Mesothelial cell of epicardium (in vitro differentiated cells): Measurements from ENCODE around the gene C3orf20. TPM values are rescaled to one million over a fixed set of nuclear protein-coding genes. Genes with fewer than 3 reads are reported as not detected.

Experiments used
- DNase-seq, 2 experiments: peaks; one replicate each; pipeline ENCODE4 v3.0.0; 2021; ENCODE audit warnings: low spot score in 2 of 2; ENCODE audit not compliant: unreplicated experiment in 2 of 2
- H3K27ac Mint-ChIP-seq: 2 replicates; pipeline ENCODE4 v1.8.0; 2021; ENCODE audit warnings: mixed read lengths
- H3K27me3 Mint-ChIP-seq: 2 replicates; pipeline ENCODE4 v1.8.0; 2021; ENCODE audit warnings: low read depth, mixed read lengths
- H3K36me3 Mint-ChIP-seq: 2 replicates; pipeline ENCODE4 v1.8.0; 2021; ENCODE audit warnings: mixed read lengths
- H3K4me1 Mint-ChIP-seq: 2 replicates; pipeline ENCODE4 v1.8.0; 2021; ENCODE audit warnings: mixed read lengths
- H3K4me3 Mint-ChIP-seq: 2 replicates; pipeline ENCODE4 v1.8.0; 2021; ENCODE audit warnings: mild to moderate bottlenecking, moderate library complexity, mixed read lengths
- H3K9me3 Mint-ChIP-seq: 2 replicates; pipeline ENCODE4 v1.8.0; 2021; ENCODE audit warnings: mixed read lengths
- CTCF ChIP-seq: fragments of 200-600 bp; sonication (generic); IDR thresholded peaks from one replicate; pipeline ENCODE4 v1.5.0; 2021; ENCODE audit warnings: antibody characterized with exemption; ENCODE audit not compliant: unreplicated experiment
- total RNA-seq: library from RNA; stranded (reverse); gene quantifications from 3 replicates; pipeline ENCODE4 v1.2.1, GENCODE V29; 2021

The C3orf20 gene
- total RNA-seq, 1 donor from 2014 or later: 0.13 TPM

DNA sequence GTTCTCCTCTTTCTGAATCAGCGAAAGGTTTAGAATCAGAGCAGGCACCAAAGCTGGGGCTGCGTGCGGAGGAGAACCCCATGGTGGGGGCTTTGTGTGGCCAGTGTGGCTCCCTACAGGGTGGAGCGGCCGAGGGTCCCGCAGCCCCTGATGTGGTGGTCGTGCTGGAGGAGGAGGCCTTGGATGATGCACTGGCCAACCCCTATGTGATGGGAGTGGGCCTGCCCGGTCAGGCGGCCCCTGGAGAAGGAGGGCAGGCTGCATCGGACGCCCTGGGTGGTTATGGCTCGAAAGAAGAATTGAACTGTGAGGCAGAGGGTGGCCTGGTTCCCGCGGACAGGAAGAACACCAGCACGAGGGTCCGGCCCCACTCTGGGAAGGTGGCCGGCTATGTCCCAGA, 145.2 kb downstream of the C3orf20 start:
- Mint-ChIP-seq H3K9me3 (no peaks in the 10 kb centered on the region), H3K27me3 (peaks cover 69% of the 10 kb centered on the region), H3K27ac (no peak overlapping the region)

GRCh38 chr3:14821151-14821550, 146.2 kb downstream of the C3orf20 start:
- DNase-seq: no peak
- Mint-ChIP-seq H3K9me3 (no peaks in the 10 kb centered on the region), H3K27ac (no peak overlapping the region), H3K4me3 (no peak overlapping the region), H3K27me3 (peaks cover 67% of the 10 kb centered on the region), H3K36me3 (no peaks in the 10 kb centered on the region), H3K4me1 (peaks cover 17% of the 10 kb centered on the region)
- TF ChIP-seq CTCF: no peak

More for the DNA sequence above, 145.2 kb downstream of the C3orf20 start:
- H3K36me3 Mint-ChIP-seq: no peaks in the 10 kb centered on the region
- no peak for DNase-seq
- no peak overlapping the region for H3K4me3 Mint-ChIP-seq
- TF ChIP-seq CTCF: no peak
- H3K4me1 Mint-ChIP-seq: peaks cover 17% of the 10 kb centered on the region

DNA sequence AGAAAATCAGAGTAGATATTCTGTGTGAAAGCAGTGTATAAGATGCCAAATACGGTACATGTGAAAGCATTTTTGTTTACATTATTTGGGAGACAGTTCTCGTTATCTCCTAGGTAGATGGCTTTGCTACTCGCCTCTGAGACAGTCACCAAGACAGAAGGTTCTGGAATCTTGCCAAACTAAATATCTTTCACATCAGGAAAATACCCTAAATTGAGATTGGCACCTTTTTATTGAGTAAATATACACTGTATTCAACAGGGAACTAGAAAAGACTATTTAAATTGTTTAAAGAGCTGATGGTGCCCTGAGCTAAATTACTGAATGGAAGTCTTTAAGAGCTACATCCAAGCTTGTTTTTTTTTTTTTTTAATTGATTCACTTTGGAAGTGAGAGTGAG, 147.2 kb downstream of the C3orf20 start:
- TF ChIP-seq CTCF: no peak

More for the DNA sequence above, 147.2 kb downstream of the C3orf20 start:
- peaks cover 72% of the 10 kb centered on the region for H3K27me3 Mint-ChIP-seq
- H3K36me3 Mint-ChIP-seq: no peaks in the 10 kb centered on the region
- DNase-seq: no peak
- H3K4me1 Mint-ChIP-seq: peaks cover 17% of the 10 kb centered on the region
- H3K27ac Mint-ChIP-seq: no peak overlapping the region
- H3K4me3 Mint-ChIP-seq: no peak overlapping the region
- H3K9me3 Mint-ChIP-seq: no peaks in the 10 kb centered on the region

Other genes with a start within 250 kb of the C3orf20 start
- 1.0 to 1.1 TPM (median 1.0 TPM) in 3 replicates for gene GRIP2, start 134.8 kb upstream of the C3orf20 start, total RNA-seq
- 21.8 to 25.5 TPM (median 22.6 TPM) in 3 replicates for gene CCDC174, start 23.4 kb upstream of the C3orf20 start, total RNA-seq
- 3.2 to 3.5 TPM (median 3.4 TPM) in 3 replicates for gene FGD5, start 143.8 kb downstream of the C3orf20 start, total RNA-seq